HepG2 (cell line): ENCODE measurements around the gene HIPK4. TPM values are rescaled to one million over a fixed set of nuclear protein-coding genes. Genes with fewer than 3 reads are reported as not detected.
A peak's percentile ranks its signal among the peaks of the same experiment; 100 is the strongest.

Experiments
- DPF2 ChIP-seq: sonication (generic); formaldehyde crosslinking; IDR thresholded peaks from 2 replicates; pipeline ENCODE4 v1.4.0; 2020; ENCODE audit warnings: mild to moderate bottlenecking, low read depth, missing genetic modification reagents, borderline replicate concordance
- ETV6 ChIP-seq: sonication (generic); formaldehyde crosslinking; conservative IDR thresholded peaks from 2 replicates; pipeline ENCODE4 v1.4.0; 2020; ENCODE audit warnings: missing genetic modification reagents
- FOXK2 ChIP-seq: fragments of 450-650 bp; IDR thresholded peaks from 2 replicates; pipeline ENCODE4 v1.6.1; 2016
- MAFK ChIP-seq, 2 experiments: IDR thresholded peaks in 1 of 2; conservative IDR thresholded peaks in 1 of 2; 2 replicates each; pipeline ENCODE4 v1.6.1; 2011; ENCODE audit warnings: improper control_type of control experiment in 2 of 2, low read length in 2 of 2
- MBD4 ChIP-seq: IDR thresholded peaks from 2 replicates; pipeline ENCODE4 v1.6.1; 2012; ENCODE audit warnings: low read length, inconsistent platforms, borderline replicate concordance
- MIXL1 ChIP-seq: IDR thresholded peaks from 2 replicates; pipeline ENCODE4 v1.6.1; 2016
- NCOA1 ChIP-seq: sonication (generic); formaldehyde crosslinking; IDR thresholded peaks from 2 replicates; pipeline ENCODE4 v1.9.0; 2021; ENCODE audit warnings: missing genetic modification reagents
- NCOA5 ChIP-seq: sonication (generic); formaldehyde crosslinking; IDR thresholded peaks from 2 replicates; pipeline ENCODE4 v1.4.0; 2020; ENCODE audit warnings: missing genetic modification reagents
- RORA ChIP-seq: sonication (generic); formaldehyde crosslinking; IDR thresholded peaks from 2 replicates; pipeline ENCODE4 v1.5.0; 2020; ENCODE audit warnings: mild to moderate bottlenecking, missing genetic modification reagents, moderate library complexity
- SIN3A ChIP-seq: IDR thresholded peaks from 2 replicates; pipeline ENCODE4 v1.6.1; 2011; ENCODE audit warnings: low read depth, mild to moderate bottlenecking, control low read depth, low read length, borderline replicate concordance
- ZNF124 ChIP-seq: sonication (generic); formaldehyde crosslinking; IDR thresholded peaks from 2 replicates; pipeline ENCODE4 v1.4.0; 2020; ENCODE audit warnings: missing genetic modification reagents
- ZNF251 ChIP-seq: sonication (generic); formaldehyde crosslinking; IDR thresholded peaks from 2 replicates; pipeline ENCODE4 v1.9.0; 2021; ENCODE audit warnings: mild to moderate bottlenecking, missing genetic modification reagents
- ZNF333 ChIP-seq: sonication (generic); formaldehyde crosslinking; IDR thresholded peaks from 2 replicates; pipeline ENCODE4 v1.4.0; 2020; ENCODE audit warnings: mild to moderate bottlenecking, missing genetic modification reagents, borderline replicate concordance
- ZNF343 ChIP-seq: sonication (generic); formaldehyde crosslinking; IDR thresholded peaks from 2 replicates; pipeline ENCODE4 v1.4.0; 2020; ENCODE audit warnings: mild to moderate bottlenecking, missing genetic modification reagents
- ZNF543 ChIP-seq: sonication (generic); formaldehyde crosslinking; IDR thresholded peaks from 2 replicates; pipeline ENCODE4 v1.4.0; 2020; ENCODE audit warnings: mild to moderate bottlenecking, missing genetic modification reagents
- ZNF790 ChIP-seq: sonication (generic); formaldehyde crosslinking; IDR thresholded peaks from 2 replicates; pipeline ENCODE4 v1.8.0; 2022; ENCODE audit warnings: missing genetic modification reagents, mild to moderate bottlenecking, borderline replicate concordance
- ZNF800 ChIP-seq: sonication (generic); formaldehyde crosslinking; IDR thresholded peaks from 2 replicates; pipeline ENCODE4 v1.4.0; 2020; ENCODE audit warnings: missing genetic modification reagents
- polyA plus RNA-seq, 8 experiments: library from polyadenylated mRNA; depleted of rRNA in 3 of 8; stranded (reverse) in 7 of 8; unstranded in 1 of 8; fragments of >200 nt; fragmentation: Illumina TruSeq in 4 of 8; extraction: Trizol in 4 of 8; gene quantifications; 2 replicates each; pipeline versions ENCODE4 v1.2.1 to v1.2.3, GENCODE V29; 2011 to 2016; ENCODE audit warnings: low read depth in 4 of 8, missing spikeins in 1 of 8, mixed read lengths in 1 of 8; ENCODE audit not compliant: insufficient read depth in 1 of 8
- total RNA-seq, 5 experiments: library from RNA; depleted of rRNA; stranded (reverse); fragments of >200 nt; fragmentation: Illumina TruSeq; extraction: Trizol; gene quantifications; 2 replicates each; pipeline ENCODE4 v1.2.3, GENCODE V29; 2016; ENCODE audit warnings: low read depth in 1 of 5
- TF ChIP-seq, protein P1 (sequence below): IDR thresholded peaks from 2 replicates; pipeline ENCODE4 v1.6.1; 2016; ENCODE audit warnings: low read depth, borderline replicate concordance
- TF ChIP-seq, protein P2 (sequence below): sonication (generic); formaldehyde crosslinking; IDR thresholded peaks from 2 replicates; pipeline ENCODE4 v1.4.0; 2020; ENCODE audit warnings: missing genetic modification reagents
- TF ChIP-seq, protein P3 (sequence below): sonication (generic); formaldehyde crosslinking; IDR thresholded peaks from 2 replicates; pipeline ENCODE4 v1.5.0; 2020; ENCODE audit warnings: mild to moderate bottlenecking, missing genetic modification reagents, borderline replicate concordance

The HIPK4 gene
- total and polyA plus RNA-seq, 2 of the 13 experiments (the other 11 are each of a cell fraction or from before 2014, with no cell fraction given): 0.03 TPM; not detected in 1

- TF ChIP-seq ZNF124 (CRISPR knock-in tag): no peak
- TF ChIP-seq, protein P1, sequence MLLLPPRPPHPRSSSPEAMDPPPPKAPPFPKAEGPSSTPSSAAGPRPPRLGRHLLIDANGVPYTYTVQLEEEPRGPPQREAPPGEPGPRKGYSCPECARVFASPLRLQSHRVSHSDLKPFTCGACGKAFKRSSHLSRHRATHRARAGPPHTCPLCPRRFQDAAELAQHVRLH: peak; percentile 16; the same call in 1 of the 2 replicates
- no peak for TF ChIP-seq RORA (CRISPR knock-in tag)
- TF ChIP-seq ZNF543 (CRISPR knock-in tag): no peak
- TF ChIP-seq FOXK2: no peak
- TF ChIP-seq, protein P2, sequence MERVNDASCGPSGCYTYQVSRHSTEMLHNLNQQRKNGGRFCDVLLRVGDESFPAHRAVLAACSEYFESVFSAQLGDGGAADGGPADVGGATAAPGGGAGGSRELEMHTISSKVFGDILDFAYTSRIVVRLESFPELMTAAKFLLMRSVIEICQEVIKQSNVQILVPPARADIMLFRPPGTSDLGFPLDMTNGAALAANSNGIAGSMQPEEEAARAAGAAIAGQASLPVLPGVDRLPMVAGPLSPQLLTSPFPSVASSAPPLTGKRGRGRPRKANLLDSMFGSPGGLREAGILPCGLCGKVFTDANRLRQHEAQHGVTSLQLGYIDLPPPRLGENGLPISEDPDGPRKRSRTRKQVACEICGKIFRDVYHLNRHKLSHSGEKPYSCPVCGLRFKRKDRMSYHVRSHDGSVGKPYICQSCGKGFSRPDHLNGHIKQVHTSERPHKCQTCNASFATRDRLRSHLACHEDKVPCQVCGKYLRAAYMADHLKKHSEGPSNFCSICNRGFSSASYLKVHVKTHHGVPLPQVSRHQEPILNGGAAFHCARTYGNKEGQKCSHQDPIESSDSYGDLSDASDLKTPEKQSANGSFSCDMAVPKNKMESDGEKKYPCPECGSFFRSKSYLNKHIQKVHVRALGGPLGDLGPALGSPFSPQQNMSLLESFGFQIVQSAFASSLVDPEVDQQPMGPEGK (CRISPR knock-in tag): peak; percentile 88
- no peak for TF ChIP-seq NCOA1 (CRISPR knock-in tag)
- no peak for TF ChIP-seq MBD4
- no peak for TF ChIP-seq ZNF800 (CRISPR knock-in tag)
- TF ChIP-seq ZNF343: no peak
- TF ChIP-seq NCOA5 (CRISPR knock-in tag): no peak
- TF ChIP-seq MAFK (conservative IDR thresholded peaks at IDR 0.05 in 1 of 2, IDR thresholded peaks at IDR 0.05 in 1 of 2; ENCODE audit: low read length in 2 of 2): no peak
- no peak for TF ChIP-seq DPF2 (CRISPR knock-in tag)
- TF ChIP-seq ZNF333: peak; percentile 36; the same call in 1 of the 2 replicates
- TF ChIP-seq MIXL1 (CRISPR knock-in tag): 0 out of 2 replicates have a peak, but pooled peaks have one; percentile 20
- peak; percentile 22; the same call in 1 of the 2 replicates for TF ChIP-seq SIN3A
- no peak for TF ChIP-seq ETV6
- no peak for TF ChIP-seq ZNF251 (CRISPR knock-in tag)
- TF ChIP-seq, protein P3, sequence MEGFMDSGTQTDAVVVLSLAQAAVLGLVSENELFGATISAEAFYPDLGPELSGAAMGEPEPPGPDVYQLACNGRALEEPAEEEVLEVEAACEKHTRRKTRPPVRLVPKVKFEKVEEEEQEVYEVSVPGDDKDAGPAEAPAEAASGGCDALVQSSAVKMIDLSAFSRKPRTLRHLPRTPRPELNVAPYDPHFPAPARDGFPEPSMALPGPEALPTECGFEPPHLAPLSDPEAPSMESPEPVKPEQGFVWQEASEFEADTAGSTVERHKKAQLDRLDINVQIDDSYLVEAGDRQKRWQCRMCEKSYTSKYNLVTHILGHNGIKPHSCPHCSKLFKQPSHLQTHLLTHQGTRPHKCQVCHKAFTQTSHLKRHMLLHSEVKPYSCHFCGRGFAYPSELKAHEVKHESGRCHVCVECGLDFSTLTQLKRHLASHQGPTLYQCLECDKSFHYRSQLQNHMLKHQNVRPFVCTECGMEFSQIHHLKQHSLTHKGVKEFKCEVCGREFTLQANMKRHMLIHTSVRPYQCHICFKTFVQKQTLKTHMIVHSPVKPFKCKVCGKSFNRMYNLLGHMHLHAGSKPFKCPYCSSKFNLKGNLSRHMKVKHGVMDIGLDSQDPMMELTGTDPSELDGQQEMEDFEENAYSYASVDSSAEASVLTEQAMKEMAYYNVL: peak; percentile 91
- TF ChIP-seq ZNF790 (CRISPR knock-in tag): 0 out of 2 replicates have a peak, but pooled peaks have one; percentile 25
Observed at GRCh38 chr19:40433391-40434216, 43.6 kb upstream of the HIPK4 start (continued).
